Choroid plexus epithelial cell (primary cell): ENCODE data around the gene PPIL3.

Source experiments
- DNase-seq: peaks from one replicate; pipeline ENCODE4 v3.0.0-alpha.2; 2010; ENCODE audit warnings: low read depth
- H3K4me3 ChIP-seq: 2 replicates; pipeline ENCODE4 v1.5.1; 2011; ENCODE audit warnings: low read depth, mild to moderate bottlenecking, control low read depth, low read length, moderate library complexity
- TF ChIP-seq, protein P1 (sequence below): conservative IDR thresholded peaks from 2 replicates; pipeline ENCODE4 v1.5.1; 2011; ENCODE audit warnings: low read depth, mild to moderate bottlenecking, control low read depth, inconsistent platforms, low read length, moderate library complexity

The PPIL3 gene

DNA sequence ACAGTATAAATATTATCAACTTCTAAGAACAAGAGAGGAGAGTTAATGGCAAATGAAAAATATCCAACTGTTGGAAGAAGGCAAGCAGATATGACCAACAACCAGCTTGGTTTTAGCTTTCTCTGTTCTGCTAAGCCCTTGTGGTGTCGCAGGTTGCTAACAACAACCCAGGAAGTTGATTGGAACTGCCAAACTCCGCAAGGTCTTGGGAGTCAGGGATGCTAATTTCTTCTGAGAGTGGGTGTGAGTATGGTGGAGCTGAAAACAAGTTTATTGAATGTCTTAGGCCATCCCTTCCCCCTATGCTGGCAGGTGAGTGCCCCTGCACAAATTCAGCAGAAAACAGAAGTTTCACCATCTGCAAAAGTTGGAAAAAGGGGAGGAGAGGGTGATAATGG lies 59.6 kb downstream of the PPIL3 start:
- no peak for DNase-seq
- no peak overlapping the region for H3K4me3 ChIP-seq
- TF ChIP-seq, protein P1, sequence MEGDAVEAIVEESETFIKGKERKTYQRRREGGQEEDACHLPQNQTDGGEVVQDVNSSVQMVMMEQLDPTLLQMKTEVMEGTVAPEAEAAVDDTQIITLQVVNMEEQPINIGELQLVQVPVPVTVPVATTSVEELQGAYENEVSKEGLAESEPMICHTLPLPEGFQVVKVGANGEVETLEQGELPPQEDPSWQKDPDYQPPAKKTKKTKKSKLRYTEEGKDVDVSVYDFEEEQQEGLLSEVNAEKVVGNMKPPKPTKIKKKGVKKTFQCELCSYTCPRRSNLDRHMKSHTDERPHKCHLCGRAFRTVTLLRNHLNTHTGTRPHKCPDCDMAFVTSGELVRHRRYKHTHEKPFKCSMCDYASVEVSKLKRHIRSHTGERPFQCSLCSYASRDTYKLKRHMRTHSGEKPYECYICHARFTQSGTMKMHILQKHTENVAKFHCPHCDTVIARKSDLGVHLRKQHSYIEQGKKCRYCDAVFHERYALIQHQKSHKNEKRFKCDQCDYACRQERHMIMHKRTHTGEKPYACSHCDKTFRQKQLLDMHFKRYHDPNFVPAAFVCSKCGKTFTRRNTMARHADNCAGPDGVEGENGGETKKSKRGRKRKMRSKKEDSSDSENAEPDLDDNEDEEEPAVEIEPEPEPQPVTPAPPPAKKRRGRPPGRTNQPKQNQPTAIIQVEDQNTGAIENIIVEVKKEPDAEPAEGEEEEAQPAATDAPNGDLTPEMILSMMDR = no peak

DNA sequence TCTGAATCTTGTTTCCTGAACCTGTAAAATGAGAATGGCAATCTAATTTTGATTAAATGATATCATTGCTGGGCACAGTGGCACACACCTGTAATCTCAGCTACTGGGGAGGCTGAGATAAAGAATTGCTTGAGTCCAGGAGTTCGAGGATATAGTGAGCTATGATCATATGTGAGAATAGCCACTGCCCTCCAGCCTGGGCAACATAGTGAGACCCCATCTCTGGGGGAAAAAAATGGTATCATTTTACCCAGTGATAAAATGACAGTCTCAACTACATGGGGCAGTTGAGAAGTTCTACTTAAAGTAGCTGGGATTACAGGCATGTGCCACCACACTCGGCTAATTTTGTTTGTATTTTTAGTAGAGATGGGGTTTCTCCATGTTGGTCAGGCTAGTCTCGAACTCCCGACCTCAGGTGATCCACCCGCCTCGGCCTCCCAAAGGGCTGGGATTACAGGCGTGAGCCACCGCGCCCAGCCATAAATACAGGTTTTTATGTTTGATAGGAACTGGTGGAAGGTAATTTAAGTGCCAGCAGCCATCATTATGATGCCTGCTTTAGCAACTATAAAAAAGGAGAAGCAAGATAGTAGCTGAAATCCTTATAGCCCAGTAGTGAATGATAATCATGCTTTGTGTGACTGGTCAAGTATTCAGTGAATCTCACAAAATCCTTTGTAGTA lies 60.2 kb downstream of the PPIL3 start:
- DNase-seq = no peak
- TF ChIP-seq, protein P1 = no peak
- H3K4me3 ChIP-seq = no peak overlapping the region

DNA sequence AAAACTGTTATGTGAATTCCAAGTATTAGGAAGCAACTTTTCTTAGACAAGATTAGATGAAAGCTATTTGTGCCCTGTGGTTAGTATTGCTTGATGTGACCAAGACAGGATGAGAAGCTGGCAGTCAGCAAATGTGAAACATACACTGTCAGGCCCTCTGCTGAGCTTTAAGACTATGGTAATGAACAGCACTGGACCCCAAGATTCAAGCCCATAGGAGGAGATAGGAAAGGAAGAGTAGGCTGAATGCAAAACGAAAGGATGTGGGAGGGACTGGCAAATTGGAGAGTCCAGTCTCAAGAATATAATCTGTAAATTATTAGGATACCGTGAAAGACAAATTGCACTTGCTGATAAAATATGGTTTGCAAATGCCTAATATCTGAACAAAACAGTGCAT lies 60.8 kb downstream of the PPIL3 start:
- TF ChIP-seq, protein P1 = no peak
- no peak overlapping the region for H3K4me3 ChIP-seq
- DNase-seq = no peak

DNA sequence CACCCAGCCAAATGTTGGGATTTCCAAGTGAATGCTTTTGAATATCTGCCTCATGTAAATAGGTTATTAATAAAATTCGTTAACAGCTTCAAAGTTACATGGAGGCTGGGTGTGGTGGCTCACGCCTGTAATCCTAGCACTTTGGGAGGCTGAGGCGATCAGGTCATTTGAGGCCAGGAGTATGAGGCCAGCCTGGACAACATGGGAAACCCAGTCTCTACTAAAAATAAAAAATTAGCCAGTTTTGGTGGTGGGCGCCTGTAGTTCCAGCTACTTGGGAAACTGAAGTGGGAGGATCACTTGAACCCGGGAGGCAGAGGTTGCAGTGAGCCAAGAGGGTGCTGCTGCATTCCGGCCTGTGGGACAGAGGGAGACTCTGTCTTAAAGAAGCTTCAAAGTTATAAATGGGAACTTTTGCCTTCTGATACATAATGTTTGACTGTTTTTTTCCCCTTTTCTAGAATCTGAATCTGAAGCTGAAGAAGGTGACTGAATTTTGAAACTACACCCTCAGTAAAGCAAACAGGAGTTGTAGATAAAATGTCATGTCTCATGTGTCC lies 67.1 kb downstream of the PPIL3 start:
- H3K4me3 ChIP-seq = no peak overlapping the region
- DNase-seq = no peak
- TF ChIP-seq, protein P1 = no peak
